ENCODE data around the gene FIZ1.
"Not testable (repeated sequence)": the region's sequence is repeated elsewhere in the genome, so short reads cannot be mapped to it uniquely, and the experiment has no call there.

GRCh38 chr19:55569477-55569876 lies 29.8 kb downstream of the FIZ1 start:
- not testable (repeated sequence) for TF ChIP-seq CTCF, POLR2A (IDR thresholded peaks at IDR 0.05)

All from thyroid gland (tissue), 4 donors.